ENCODE data around the gene TMEM26. TPM values are rescaled to one million over a fixed set of nuclear protein-coding genes. Genes with fewer than 3 reads are reported as not detected.
A peak's percentile ranks its signal among the peaks of the same experiment; 100 is the strongest.

TMEM26 gene
- total and polyA plus RNA-seq, 9 of the 15 experiments (the other 6 are each of a cell fraction or from before 2014, with no cell fraction given), result not detected

DNA sequence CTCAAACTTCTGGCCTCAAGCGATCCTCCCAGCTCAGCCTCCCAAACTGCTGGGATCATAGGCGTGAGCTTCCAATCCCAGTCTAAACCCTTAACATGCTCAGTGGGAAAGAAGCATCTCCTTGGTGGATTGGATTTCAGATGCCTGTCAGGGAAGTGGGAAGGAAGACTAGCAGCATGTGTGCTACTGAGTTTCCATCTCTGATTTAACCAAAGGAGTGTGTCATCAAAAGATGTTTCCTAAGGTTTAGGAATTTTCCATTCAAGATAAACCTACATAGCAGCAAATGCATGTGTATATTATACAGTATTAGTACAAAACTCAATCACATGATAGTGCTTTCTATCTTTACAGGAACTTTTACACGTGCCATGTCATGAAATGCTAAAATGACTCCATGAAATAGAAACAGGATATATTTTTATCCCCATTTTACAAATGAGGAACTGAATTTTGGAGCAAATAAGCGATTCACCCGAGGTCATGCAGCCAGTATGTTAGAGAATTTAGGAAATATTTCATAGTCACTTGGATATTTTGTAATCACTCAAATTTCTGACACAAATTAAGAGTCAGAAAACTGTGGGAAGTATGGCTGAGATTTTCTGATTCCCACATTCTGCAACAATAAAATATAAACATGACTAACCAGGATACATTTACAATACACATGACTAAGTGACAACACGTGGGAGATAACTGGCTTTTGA lies 11.4 kb upstream of the TMEM26 start:
- CTCF ChIA-PET (ENCODE audit: low intra/inter-chr PET ratio), result no interaction called here
- in situ Hi-C loops (cut with MboI) (no loop called here), intact Hi-C loops (cut with micrococcal nuclease) (no loop called here)
- no peak overlapping the region for H3K4me3 ChIP-seq
- TF ChIP-seq, protein P1, sequence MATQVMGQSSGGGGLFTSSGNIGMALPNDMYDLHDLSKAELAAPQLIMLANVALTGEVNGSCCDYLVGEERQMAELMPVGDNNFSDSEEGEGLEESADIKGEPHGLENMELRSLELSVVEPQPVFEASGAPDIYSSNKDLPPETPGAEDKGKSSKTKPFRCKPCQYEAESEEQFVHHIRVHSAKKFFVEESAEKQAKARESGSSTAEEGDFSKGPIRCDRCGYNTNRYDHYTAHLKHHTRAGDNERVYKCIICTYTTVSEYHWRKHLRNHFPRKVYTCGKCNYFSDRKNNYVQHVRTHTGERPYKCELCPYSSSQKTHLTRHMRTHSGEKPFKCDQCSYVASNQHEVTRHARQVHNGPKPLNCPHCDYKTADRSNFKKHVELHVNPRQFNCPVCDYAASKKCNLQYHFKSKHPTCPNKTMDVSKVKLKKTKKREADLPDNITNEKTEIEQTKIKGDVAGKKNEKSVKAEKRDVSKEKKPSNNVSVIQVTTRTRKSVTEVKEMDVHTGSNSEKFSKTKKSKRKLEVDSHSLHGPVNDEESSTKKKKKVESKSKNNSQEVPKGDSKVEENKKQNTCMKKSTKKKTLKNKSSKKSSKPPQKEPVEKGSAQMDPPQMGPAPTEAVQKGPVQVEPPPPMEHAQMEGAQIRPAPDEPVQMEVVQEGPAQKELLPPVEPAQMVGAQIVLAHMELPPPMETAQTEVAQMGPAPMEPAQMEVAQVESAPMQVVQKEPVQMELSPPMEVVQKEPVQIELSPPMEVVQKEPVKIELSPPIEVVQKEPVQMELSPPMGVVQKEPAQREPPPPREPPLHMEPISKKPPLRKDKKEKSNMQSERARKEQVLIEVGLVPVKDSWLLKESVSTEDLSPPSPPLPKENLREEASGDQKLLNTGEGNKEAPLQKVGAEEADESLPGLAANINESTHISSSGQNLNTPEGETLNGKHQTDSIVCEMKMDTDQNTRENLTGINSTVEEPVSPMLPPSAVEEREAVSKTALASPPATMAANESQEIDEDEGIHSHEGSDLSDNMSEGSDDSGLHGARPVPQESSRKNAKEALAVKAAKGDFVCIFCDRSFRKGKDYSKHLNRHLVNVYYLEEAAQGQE (IDR thresholded peaks at IDR 0.05; ENCODE audit: borderline replicate concordance), result no peak
- TF ChIP-seq, protein P1 (CRISPR knock-in tag; IDR thresholded peaks at IDR 0.05; ENCODE audit: low read depth), result no peak
- TF ChIP-seq, protein P2, sequence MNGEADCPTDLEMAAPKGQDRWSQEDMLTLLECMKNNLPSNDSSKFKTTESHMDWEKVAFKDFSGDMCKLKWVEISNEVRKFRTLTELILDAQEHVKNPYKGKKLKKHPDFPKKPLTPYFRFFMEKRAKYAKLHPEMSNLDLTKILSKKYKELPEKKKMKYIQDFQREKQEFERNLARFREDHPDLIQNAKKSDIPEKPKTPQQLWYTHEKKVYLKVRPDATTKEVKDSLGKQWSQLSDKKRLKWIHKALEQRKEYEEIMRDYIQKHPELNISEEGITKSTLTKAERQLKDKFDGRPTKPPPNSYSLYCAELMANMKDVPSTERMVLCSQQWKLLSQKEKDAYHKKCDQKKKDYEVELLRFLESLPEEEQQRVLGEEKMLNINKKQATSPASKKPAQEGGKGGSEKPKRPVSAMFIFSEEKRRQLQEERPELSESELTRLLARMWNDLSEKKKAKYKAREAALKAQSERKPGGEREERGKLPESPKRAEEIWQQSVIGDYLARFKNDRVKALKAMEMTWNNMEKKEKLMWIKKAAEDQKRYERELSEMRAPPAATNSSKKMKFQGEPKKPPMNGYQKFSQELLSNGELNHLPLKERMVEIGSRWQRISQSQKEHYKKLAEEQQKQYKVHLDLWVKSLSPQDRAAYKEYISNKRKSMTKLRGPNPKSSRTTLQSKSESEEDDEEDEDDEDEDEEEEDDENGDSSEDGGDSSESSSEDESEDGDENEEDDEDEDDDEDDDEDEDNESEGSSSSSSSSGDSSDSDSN (IDR thresholded peaks at IDR 0.05; ENCODE audit: borderline replicate concordance in 1 of 2, low read depth in 2 of 2, low read length in 2 of 2), result no peak
- TF ChIP-seq MTA3 (IDR thresholded peaks at IDR 0.05; ENCODE audit: borderline replicate concordance) (no peak), FOSL1 (tag; conservative IDR thresholded peaks at IDR 0.05) (peak; percentile 28; the same call in 1 of the 2 replicates), SPI1 (IDR thresholded peaks at IDR 0.05; ENCODE audit: borderline replicate concordance, low read depth, low read length) (0 out of 2 replicates have a peak, but pooled peaks have one; percentile 22)
- no peak overlapping the region for H3K4me2 ChIP-seq (ENCODE audit: insufficient read depth, low read length)
- H2AFZ ChIP-seq (ENCODE audit: low read depth, low read length), result no peak overlapping the region
- no peaks in the 10 kb centered on the region for H3K9me1 ChIP-seq (ENCODE audit: control insufficient read depth, insufficient read depth, low read length)
- no peaks in the 10 kb centered on the region for H3K79me2 ChIP-seq (ENCODE audit: control insufficient read depth, insufficient read depth, low read length)
- POLR2A ChIA-PET, result interaction anchor here (0.6 kb wide), 1 partner anchor 179 kb away, joined by 3 read pairs; no protein-coding TSS in a partner anchor
- no peaks in the 10 kb centered on the region; a peak in 1 of 5 replicates for H3K4me1 ChIP-seq (replicated peaks in 1 of 2; ENCODE audit: control insufficient read depth in 2 of 2, insufficient read depth in 2 of 2, low read length in 2 of 2)
- no peak for DNase-seq (ENCODE audit: extremely low read depth in 1 of 4, low spot score in 3 of 4)
- BruUV-seq (replicated peaks), result no TSS peak
- 14% methylated on average over 6 of the region's 6 CpGs for WGBS (ENCODE audit: insufficient coverage, low coverage, missing lambda C conversion rate)
- FAIRE-seq, result no peak
- no peaks in the 10 kb centered on the region for H3K27me3 ChIP-seq (ENCODE audit: control insufficient read depth in 2 of 2, insufficient read depth in 2 of 2, low read length in 2 of 2)
- H3K9me3 ChIP-seq (replicated peaks; ENCODE audit: control insufficient read depth, insufficient read depth, low read depth, low read length), result no peaks in the 10 kb centered on the region
- H4K20me1 ChIP-seq (replicated peaks; ENCODE audit: control insufficient read depth, insufficient read depth, low read length), result no peaks in the 10 kb centered on the region
- no peak overlapping the region for H3K27ac ChIP-seq (ENCODE audit: extremely low read depth, low read depth, low read length)
- H3K9ac ChIP-seq (ENCODE audit: insufficient read depth in 1 of 2, low read depth in 2 of 2, low read length in 2 of 2), result no peak overlapping the region
- no peak for ATAC-seq
- H3K36me3 ChIP-seq (ENCODE audit: control insufficient read depth, insufficient read depth, low read length), result no peaks in the 10 kb centered on the region
